Measurements from ENCODE around the gene SMARCB1.

DNA sequence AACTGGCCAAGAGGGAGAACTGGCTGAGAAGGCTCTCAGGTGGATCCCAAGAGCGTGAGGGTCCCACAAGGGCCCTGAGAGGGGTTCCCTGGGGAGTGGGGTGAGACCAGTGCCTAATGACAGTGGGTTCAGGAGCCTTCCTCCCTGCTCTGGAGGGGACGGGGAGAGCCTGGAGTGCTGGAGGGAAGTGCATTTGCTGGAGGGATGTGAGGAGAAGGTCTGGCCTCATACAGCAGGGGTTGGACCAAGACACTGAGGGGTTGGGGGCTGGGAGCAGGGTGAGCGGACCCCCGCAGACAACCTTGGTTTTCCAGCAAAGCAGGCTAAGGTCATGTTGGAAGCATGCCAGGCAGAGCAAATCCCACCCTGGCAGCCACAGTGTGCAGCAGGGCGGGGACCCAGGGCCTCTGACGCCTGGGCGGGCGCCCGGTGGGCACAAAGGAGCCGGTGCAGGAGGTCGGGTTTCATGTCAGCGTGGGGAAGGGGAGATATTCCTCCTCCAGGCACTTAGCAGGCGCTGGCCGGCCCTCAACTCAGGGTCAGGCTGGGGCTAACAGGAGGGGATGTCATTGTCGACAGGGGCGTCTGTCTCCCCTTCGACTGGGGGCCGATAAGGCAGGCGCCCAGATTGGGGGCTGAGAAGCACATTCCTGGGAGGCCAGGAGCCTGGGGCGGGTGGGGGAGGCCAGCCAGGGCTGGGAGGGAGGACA is 55.1 kb downstream of the SMARCB1 start:
- TF ChIP-seq CTCF (IDR thresholded peaks at IDR 0.05; ENCODE audit: low read length) (no peak), EZH2phosphoT487 (IDR thresholded peaks at IDR 0.05; ENCODE audit: low read length) (no peak), EZH2 (optimal IDR thresholded peaks at IDR 0.05; ENCODE audit: low read depth, low read length) (no peak)
